Measurements from ENCODE around the gene OSBPL2.

OSBPL2 gene

GRCh38 chr20:62301773-62302340 lies 63.5 kb downstream of the OSBPL2 start:
- TF ChIP-seq CTCF (IDR thresholded peaks at IDR 0.05; ENCODE audit: insufficient read depth, missing control alignments), result peak; percentile 80
- DNase-seq (ENCODE audit: insufficient read length, low spot score) (peak; percentile 73), FAIRE-seq (no peak)

- DNase-seq (ENCODE audit: insufficient read length, low spot score), result peak; percentile 99
- TF ChIP-seq CTCF (IDR thresholded peaks at IDR 0.05; ENCODE audit: insufficient read depth, missing control alignments), result peak; percentile 64
- no peak for FAIRE-seq
These were observed 64.2 kb downstream of the OSBPL2 start, which contains the start of gene ADRM1 for GRCh38 chr20:62302341-62303061. ADRM1 (plus strand) TSS chr20:62302997; CDS start chr20:62303569, 572 bp downstream.

GRCh38 chr20:62303062-62303339 lies 64.7 kb downstream of the OSBPL2 start:
- TF ChIP-seq CTCF (IDR thresholded peaks at IDR 0.05; ENCODE audit: insufficient read depth, missing control alignments), result no peak
- DNase-seq (ENCODE audit: insufficient read length, low spot score) (no peak), FAIRE-seq (no peak)

- FAIRE-seq, result no peak
These were observed 65.3 kb downstream of the OSBPL2 start for GRCh38 chr20:62303340-62304226.

GRCh38 chr20:62304331-62305148 lies 66.2 kb downstream of the OSBPL2 start:
- DNase-seq (ENCODE audit: insufficient read length, low spot score) (no peak), FAIRE-seq (no peak)
- no peak for TF ChIP-seq CTCF (IDR thresholded peaks at IDR 0.05; ENCODE audit: insufficient read depth, missing control alignments)

More at GRCh38 chr20:62303340-62304226, 65.3 kb downstream of the OSBPL2 start:
- no peak for TF ChIP-seq CTCF (IDR thresholded peaks at IDR 0.05; ENCODE audit: insufficient read depth, missing control alignments)
- no peak for DNase-seq (ENCODE audit: insufficient read length, low spot score)

- FAIRE-seq, result no peak
- no peak for TF ChIP-seq CTCF (IDR thresholded peaks at IDR 0.05; ENCODE audit: insufficient read depth, missing control alignments)
- DNase-seq (ENCODE audit: insufficient read length, low spot score), result no peak
These were observed 66.9 kb downstream of the OSBPL2 start for GRCh38 chr20:62305149-62305764.
